HEK293 (cell line): ENCODE measurements around the gene ADD2.

ENCODE experiments used
- CTCF ChIA-PET: fragments of 350-600 bp; formaldehyde crosslinking; extraction: SDS; loops from one replicate; lab custom pipeline; 2021; ENCODE audit warnings: antibody characterized with exemption; lab: Yijun Ruan, JAX
- POLR2A ChIA-PET: fragments of 300-600 bp; formaldehyde crosslinking; extraction: SDS; loops from one replicate; lab custom pipeline; 2020; ENCODE audit warnings: antibody characterized with exemption, inconsistent platforms; lab: Yijun Ruan, JAX
- H3K27ac ChIP-seq: fragments of 200-500 bp; sonication (Bioruptor generic); 2 replicates; pipeline ENCODE4 v1.5.1; 2014; ENCODE audit warnings: low read depth, low read length, control low read depth, inconsistent platforms; ENCODE audit errors: extremely low read depth
- H3K36me3 ChIP-seq, 2 experiments: fragments of 200-500 bp in 1 of 2; sonication (Bioruptor generic) in 1 of 2; 1 replicate in 1 of 2; 2 replicates in 1 of 2; pipeline ENCODE4 v1.5.1; 2014 to 2017; ENCODE audit warnings: inconsistent platforms in 2 of 2, low read length in 2 of 2; ENCODE audit not compliant: control insufficient read depth in 2 of 2, insufficient read depth in 1 of 2
- H3K4me1 ChIP-seq: fragments of 200-500 bp; sonication (Bioruptor generic); 2 replicates; pipeline ENCODE4 v1.5.1; 2014; ENCODE audit warnings: mild to moderate bottlenecking, low read length, inconsistent platforms; ENCODE audit not compliant: control insufficient read depth, insufficient read depth
- H3K4me3 ChIP-seq: 2 replicates; pipeline ENCODE4 v1.5.1; 2011; ENCODE audit warnings: low read depth, mild to moderate bottlenecking, control low read depth, low read length, moderate library complexity
- H3K9me3 ChIP-seq: fragments of 200-500 bp; sonication (Bioruptor generic); 2 replicates; pipeline ENCODE4 v1.5.1; 2014; ENCODE audit warnings: low read depth, low read length, inconsistent platforms; ENCODE audit not compliant: control insufficient read depth, insufficient read depth
- AEBP2 ChIP-seq: fragments of 450-650 bp; formaldehyde crosslinking; IDR thresholded peaks from 2 replicates; pipeline ENCODE4 v1.5.1; 2016; ENCODE audit warnings: missing biosample characterization, missing genetic modification characterization, borderline replicate concordance
- OVOL3 ChIP-seq: fragments of 450-650 bp; formaldehyde crosslinking; IDR thresholded peaks from 2 replicates; pipeline ENCODE4 v1.5.1; 2016; ENCODE audit warnings: missing biosample characterization, missing genetic modification characterization
- SP2 ChIP-seq: fragments of 450-650 bp; formaldehyde crosslinking; IDR thresholded peaks from 2 replicates; pipeline ENCODE4 v1.5.1; 2016; ENCODE audit warnings: missing biosample characterization, missing genetic modification characterization
- ZBTB26 ChIP-seq: fragments of 450-650 bp; formaldehyde crosslinking; optimal IDR thresholded peaks from 2 replicates; pipeline ENCODE3; 2016; ENCODE audit warnings: missing biosample characterization, mild to moderate bottlenecking, missing genetic modification characterization
- ZEB2 ChIP-seq: fragments of 450-650 bp; formaldehyde crosslinking; IDR thresholded peaks from 2 replicates; pipeline ENCODE4 v1.5.1; 2016; ENCODE audit warnings: missing biosample characterization, missing genetic modification characterization
- ZNF121 ChIP-seq: fragments of 450-650 bp; formaldehyde crosslinking; IDR thresholded peaks from 2 replicates; pipeline ENCODE4 v1.5.1; 2016; ENCODE audit warnings: missing biosample characterization, missing genetic modification characterization
- ZNF146 ChIP-seq: fragments of 450-650 bp; formaldehyde crosslinking; IDR thresholded peaks from 2 replicates; pipeline ENCODE4 v1.5.1; 2016; ENCODE audit warnings: missing biosample characterization, missing genetic modification characterization
- ZNF155 ChIP-seq: fragments of 450-650 bp; formaldehyde crosslinking; IDR thresholded peaks from 2 replicates; pipeline ENCODE4 v1.5.1; 2016; ENCODE audit warnings: missing biosample characterization, missing genetic modification characterization
- ZNF157 ChIP-seq: fragments of 450-650 bp; formaldehyde crosslinking; IDR thresholded peaks from 2 replicates; pipeline ENCODE4 v1.5.1; 2016; ENCODE audit warnings: missing biosample characterization, missing genetic modification characterization
- ZNF174 ChIP-seq: fragments of 450-650 bp; formaldehyde crosslinking; IDR thresholded peaks from 2 replicates; pipeline ENCODE4 v1.5.0; 2017; ENCODE audit warnings: missing biosample characterization, mild to moderate bottlenecking, missing genetic modification characterization
- ZNF2 ChIP-seq: fragments of 450-650 bp; formaldehyde crosslinking; IDR thresholded peaks from 2 replicates; pipeline ENCODE4 v1.5.1; 2016; ENCODE audit warnings: missing biosample characterization, missing genetic modification characterization
- ZNF239 ChIP-seq: fragments of 450-650 bp; formaldehyde crosslinking; IDR thresholded peaks from 2 replicates; pipeline ENCODE4 v1.5.1; 2016; ENCODE audit warnings: missing biosample characterization, missing genetic modification characterization
- ZNF274 ChIP-seq, 2 experiments: fragments of 200-500 bp in 1 of 2; fragments of 450-650 bp in 1 of 2; sonication (Bioruptor generic) in 1 of 2; formaldehyde crosslinking in 1 of 2; IDR thresholded peaks; 2 replicates each; pipeline versions ENCODE4 v1.5.1 to v1.6.1; 2014 to 2016; ENCODE audit warnings: borderline replicate concordance in 1 of 2, inconsistent platforms in 1 of 2, low read length in 1 of 2, missing biosample characterization in 1 of 2, missing genetic modification characterization in 1 of 2
- ZNF280C ChIP-seq: fragments of 450-650 bp; formaldehyde crosslinking; IDR thresholded peaks from 2 replicates; pipeline ENCODE4 v1.5.1; 2016; ENCODE audit warnings: missing biosample characterization, missing genetic modification characterization
- ZNF354C ChIP-seq: fragments of 450-650 bp; formaldehyde crosslinking; IDR thresholded peaks from 2 replicates; pipeline ENCODE4 v1.5.1; 2016; ENCODE audit warnings: missing biosample characterization, missing genetic modification characterization, low read depth, borderline replicate concordance
- ZNF366 ChIP-seq: fragments of 450-650 bp; formaldehyde crosslinking; conservative IDR thresholded peaks from 2 replicates; pipeline ENCODE4 v1.5.1; 2016; ENCODE audit warnings: missing biosample characterization, missing genetic modification characterization
- ZNF530 ChIP-seq: fragments of 450-650 bp; formaldehyde crosslinking; IDR thresholded peaks from 2 replicates; pipeline ENCODE4 v1.5.1; 2016; ENCODE audit warnings: low read depth, missing biosample characterization, missing genetic modification characterization
- ZNF558 ChIP-seq: fragments of 450-650 bp; formaldehyde crosslinking; IDR thresholded peaks from 2 replicates; pipeline ENCODE4 v1.5.1; 2016; ENCODE audit warnings: missing biosample characterization, missing genetic modification characterization
- ZNF571 ChIP-seq: fragments of 450-650 bp; formaldehyde crosslinking; IDR thresholded peaks from 2 replicates; pipeline ENCODE4 v1.5.0; 2017; ENCODE audit warnings: missing biosample characterization, missing genetic modification characterization
- ZNF580 ChIP-seq: fragments of 450-650 bp; formaldehyde crosslinking; IDR thresholded peaks from 2 replicates; pipeline ENCODE4 v1.5.1; 2016; ENCODE audit warnings: missing biosample characterization, missing genetic modification characterization
- ZNF596 ChIP-seq: fragments of 450-650 bp; IDR thresholded peaks from 2 replicates; pipeline ENCODE4 v1.5.0; 2018; ENCODE audit warnings: missing biosample characterization, mild to moderate bottlenecking, missing genetic modification characterization, moderate library complexity
- ZNF701 ChIP-seq: fragments of 450-650 bp; formaldehyde crosslinking; IDR thresholded peaks from 2 replicates; pipeline ENCODE4 v1.5.1; 2016; ENCODE audit warnings: missing biosample characterization, missing genetic modification characterization
- ZNF76 ChIP-seq: fragments of 450-650 bp; formaldehyde crosslinking; IDR thresholded peaks from 2 replicates; pipeline ENCODE4; 2016; ENCODE audit warnings: low read depth, missing biosample characterization, missing genetic modification characterization, borderline replicate concordance
- ZSCAN16 ChIP-seq: fragments of 450-650 bp; formaldehyde crosslinking; IDR thresholded peaks from 2 replicates; pipeline ENCODE4 v1.5.1; 2016; ENCODE audit warnings: missing biosample characterization, missing genetic modification characterization

ADD2 gene

GRCh38 chr2:70674636-70675430 is 93.2 kb downstream of the ADD2 start:
- Histone ChIP-seq H3K27ac (no peak overlapping the region), H3K4me3 (no peak overlapping the region), H3K4me1 (0 out of 2 replicates have a peak, but pooled peaks cover 2% of the 10 kb centered on the region), H3K9me3 (no peaks in the 10 kb centered on the region), H3K36me3 (peaks cover 0 to 42% of the 10 kb centered on the region in 2 experiments; a peak in 1 of 3 replicates)
- CTCF ChIA-PET = interaction anchor here (0.6 kb wide), 1 partner anchor 14 kb away, joined by 4 read pairs; no protein-coding TSS in a partner anchor
- no peak for TF ChIP-seq ZBTB26 (tag by site-specific recombination)
- TF ChIP-seq OVOL3 (tag by site-specific recombination) = no peak
- no peak for TF ChIP-seq ZSCAN16
- no peak for TF ChIP-seq AEBP2
- TF ChIP-seq ZNF157 (tag by site-specific recombination) = no peak
- no peak for TF ChIP-seq ZNF121 (tag by site-specific recombination)
- no peak for TF ChIP-seq SP2 (tag by site-specific recombination)
- no peak for TF ChIP-seq ZNF354C (tag by site-specific recombination)
- TF ChIP-seq ZNF596 = no peak
- TF ChIP-seq ZNF280C (tag by site-specific recombination) = no peak
- no peak for TF ChIP-seq ZNF174 (tag by site-specific recombination)
- POLR2A ChIA-PET = no interaction called here

GRCh38 chr2:70673041-70673647 is 94.9 kb downstream of the ADD2 start:
- Histone ChIP-seq H3K4me3 (no peak overlapping the region), H3K9me3 (no peaks in the 10 kb centered on the region), H3K4me1 (0 out of 2 replicates have a peak, but pooled peaks cover 2% of the 10 kb centered on the region), H3K36me3 (peaks cover 0 to 39% of the 10 kb centered on the region in 2 experiments; a peak in 1 of 3 replicates), H3K27ac (no peak overlapping the region)
- ChIA-PET POLR2A (no interaction called here), CTCF (interaction anchor here (0.7 to 0.9 kb wide), 3 partner anchors 44 to 301 kb away, joined by 3 read pairs; no protein-coding TSS in a partner anchor)
- TF ChIP-seq ZNF274 (IDR thresholded peaks at IDR 0.05; ENCODE audit: low read length) (no peak), ZNF274 (tag by site-specific recombination; IDR thresholded peaks at IDR 0.05; ENCODE audit: borderline replicate concordance) (no peak), ZEB2 (tag by site-specific recombination) (no peak), ZNF701 (no peak), ZNF558 (tag by site-specific recombination) (no peak), ZNF366 (no peak), ZNF239 (tag by site-specific recombination) (no peak), ZNF2 (tag by site-specific recombination) (no peak), ZNF155 (tag by site-specific recombination) (no peak), ZNF530 (tag by site-specific recombination) (no peak), ZNF146 (no peak), ZNF76 (tag by site-specific recombination) (no peak), ZNF280C (tag by site-specific recombination) (no peak), OVOL3 (tag by site-specific recombination) (no peak), ZNF571 (tag by site-specific recombination) (no peak), ZNF580 (tag by site-specific recombination) (no peak)
